ENCODE measurements around the gene KIAA0825. TPM values are rescaled to one million over a fixed set of nuclear protein-coding genes. Genes with fewer than 3 reads are reported as not detected.
"Not testable (repeated sequence)": the region's sequence is repeated elsewhere in the genome, so short reads cannot be mapped to it uniquely, and the experiment has no call there.

The KIAA0825 gene
- total RNA-seq, 2 experiments from 2014 or later, result 0.19 to 0.32 TPM

DNA sequence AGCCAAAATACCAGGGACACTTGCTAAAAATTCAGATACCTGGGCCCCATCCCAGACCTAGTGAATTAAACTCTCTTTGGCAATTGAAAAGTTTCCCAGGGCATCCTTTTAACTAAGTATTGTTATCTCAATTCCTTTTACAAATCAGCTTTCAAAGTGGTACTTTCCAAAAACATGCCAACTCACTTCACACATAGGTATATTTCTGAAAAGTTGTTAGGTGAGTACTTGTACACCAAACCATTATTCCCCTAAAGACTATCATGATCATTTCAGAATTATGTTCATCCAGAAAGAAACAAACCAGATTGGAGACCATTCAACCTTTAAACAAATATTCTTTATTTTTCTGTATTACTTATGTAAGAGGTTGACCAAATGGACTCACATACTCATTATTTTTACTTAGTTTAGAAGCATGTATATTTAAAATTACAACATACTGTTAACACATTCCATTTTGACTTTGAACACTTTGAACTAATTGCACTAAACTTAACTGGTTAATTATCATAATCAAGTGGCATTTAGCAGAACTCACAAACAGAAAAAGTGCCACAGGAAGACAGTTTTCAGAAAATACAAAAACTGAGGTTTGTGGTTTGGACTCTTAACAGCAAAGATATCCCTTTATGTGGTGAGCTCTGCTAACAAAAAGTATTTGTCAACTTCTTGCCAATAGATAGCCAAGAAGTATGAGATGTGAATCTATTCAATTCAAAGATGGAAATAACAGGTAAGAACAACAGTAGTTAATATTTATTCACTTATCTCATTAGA, 40.7 kb downstream of the KIAA0825 start:
- intact Hi-C loops (cut with micrococcal nuclease; ENCODE audit: unreplicated experiment), result no loop called here
- Histone ChIP-seq H3K27ac (ENCODE audit: low read depth, low read length, poor library complexity, severe bottlenecking) (no peak overlapping the region), H3K4me1 (ENCODE audit: insufficient read depth, low read length, poor library complexity, severe bottlenecking) (no peaks in the 10 kb centered on the region), H2AFZ (ENCODE audit: low read length) (no peak overlapping the region), H3K4me2 (ENCODE audit: low read length) (no peak overlapping the region), H3K9me2 (ENCODE audit: insufficient read depth, low read length) (no peaks in the 10 kb centered on the region), H3K9me3 (ENCODE audit: low read length) (no peaks in the 10 kb centered on the region), H4K20me1 (ENCODE audit: insufficient read depth, low read length) (no peaks in the 10 kb centered on the region), H3K79me2 (ENCODE audit: insufficient read depth, low read depth, low read length) (no peaks in the 10 kb centered on the region), H3K36me3 (ENCODE audit: insufficient read depth, low read length) (no peaks in the 10 kb centered on the region), H3K4me3 (ENCODE audit: low read depth, low read length, poor library complexity, severe bottlenecking) (no peak overlapping the region)
- no peak for TF ChIP-seq EZH2phosphoT487 (IDR thresholded peaks at IDR 0.05; ENCODE audit: borderline replicate concordance, low read depth, low read length)
- DNase-seq (ENCODE audit: low spot score), result no peak
- BruUV-seq (replicated peaks), result no TSS peak
- POLR2A ChIA-PET, result no interaction called here
- CTCF ChIA-PET (ENCODE audit: unreplicated experiment), result no interaction called here

GRCh38 chr5:94575196-94575595, 43.2 kb downstream of the KIAA0825 start:
- no peaks in the 10 kb centered on the region for H3K9me2 ChIP-seq (ENCODE audit: insufficient read depth, low read length)
- no peaks in the 10 kb centered on the region for H4K20me1 ChIP-seq (ENCODE audit: insufficient read depth, low read length)
- BruUV-seq (replicated peaks), result no TSS peak
- no peak overlapping the region for H2AFZ ChIP-seq (ENCODE audit: low read length)
- TF ChIP-seq CTCF (conservative IDR thresholded peaks at IDR 0.05; ENCODE audit: low read length) (no peak), EZH2phosphoT487 (IDR thresholded peaks at IDR 0.05; ENCODE audit: borderline replicate concordance, low read depth, low read length) (no peak)
- H3K4me1 ChIP-seq (ENCODE audit: insufficient read depth, low read length, poor library complexity, severe bottlenecking), result no peaks in the 10 kb centered on the region
- H3K79me2 ChIP-seq (ENCODE audit: insufficient read depth, low read depth, low read length), result no peaks in the 10 kb centered on the region
- no peak overlapping the region for H3K27ac ChIP-seq (ENCODE audit: low read depth, low read length, poor library complexity, severe bottlenecking)
- POLR2A ChIA-PET, result interaction anchor here (0.8 kb wide), 1 partner anchor 9 kb away, joined by 3 read pairs; no protein-coding TSS in a partner anchor
- H3K4me3 ChIP-seq (ENCODE audit: low read depth, low read length, poor library complexity, severe bottlenecking), result no peak overlapping the region
- no peak for DNase-seq (ENCODE audit: low spot score)
- H3K36me3 ChIP-seq (ENCODE audit: insufficient read depth, low read length), result no peaks in the 10 kb centered on the region
- H3K9me3 ChIP-seq (ENCODE audit: low read length), result no peaks in the 10 kb centered on the region
- intact Hi-C loops (cut with micrococcal nuclease; ENCODE audit: unreplicated experiment), result no loop called here
- CTCF ChIA-PET (ENCODE audit: unreplicated experiment), result interaction anchor here (0.6 kb wide), 1 partner anchor 8 kb away, joined by 3 read pairs; no protein-coding TSS in a partner anchor
- H3K4me2 ChIP-seq (ENCODE audit: low read length), result no peak overlapping the region

DNA sequence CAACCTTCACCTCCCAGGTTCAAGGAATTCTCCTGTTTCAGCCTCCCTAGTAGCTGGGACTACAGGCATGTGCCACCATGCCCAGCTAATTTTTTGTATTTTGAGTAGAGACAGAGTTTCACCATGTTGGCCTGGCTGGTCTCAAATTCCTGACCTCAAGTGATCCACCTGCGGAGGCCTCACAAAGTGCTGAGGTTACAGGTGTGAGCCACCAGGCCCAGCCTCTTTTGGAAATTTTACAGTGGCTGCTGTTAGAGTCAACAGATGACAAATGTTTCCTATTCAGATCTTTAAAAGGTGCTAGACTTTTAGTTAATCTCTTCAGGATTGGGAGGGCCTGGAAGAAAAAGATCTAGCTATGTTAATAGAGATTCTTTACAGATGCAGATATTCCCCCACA, 45.1 kb downstream of the KIAA0825 start:
- H3K4me3 ChIP-seq (ENCODE audit: low read depth, low read length, poor library complexity, severe bottlenecking); H3K79me2 ChIP-seq (ENCODE audit: insufficient read depth, low read depth, low read length); H3K27ac ChIP-seq (ENCODE audit: low read depth, low read length, poor library complexity, severe bottlenecking); POLR2A ChIA-PET; H4K20me1 ChIP-seq (ENCODE audit: insufficient read depth, low read length); H3K9me3 ChIP-seq (ENCODE audit: low read length); H3K9me2 ChIP-seq (ENCODE audit: insufficient read depth, low read length); H3K36me3 ChIP-seq (ENCODE audit: insufficient read depth, low read length); intact Hi-C loops (cut with micrococcal nuclease; ENCODE audit: unreplicated experiment); H3K4me2 ChIP-seq (ENCODE audit: low read length); H2AFZ ChIP-seq (ENCODE audit: low read length); DNase-seq (ENCODE audit: low spot score); CTCF ChIA-PET (ENCODE audit: unreplicated experiment); BruUV-seq (replicated peaks); H3K4me1 ChIP-seq (ENCODE audit: insufficient read depth, low read length, poor library complexity, severe bottlenecking): not testable (repeated sequence)
